Measurements from ENCODE around the gene PKDREJ. TPM values are rescaled to one million over a fixed set of nuclear protein-coding genes. Genes with fewer than 3 reads are reported as not detected.
A peak's percentile ranks its signal among the peaks of the same experiment; 100 is the strongest.
"Not testable (repeated sequence)": the region's sequence is repeated elsewhere in the genome, so short reads cannot be mapped to it uniquely, and the experiment has no call there.

The PKDREJ gene
- polyA plus RNA-seq, 1 donor = 0.58 TPM

DNA sequence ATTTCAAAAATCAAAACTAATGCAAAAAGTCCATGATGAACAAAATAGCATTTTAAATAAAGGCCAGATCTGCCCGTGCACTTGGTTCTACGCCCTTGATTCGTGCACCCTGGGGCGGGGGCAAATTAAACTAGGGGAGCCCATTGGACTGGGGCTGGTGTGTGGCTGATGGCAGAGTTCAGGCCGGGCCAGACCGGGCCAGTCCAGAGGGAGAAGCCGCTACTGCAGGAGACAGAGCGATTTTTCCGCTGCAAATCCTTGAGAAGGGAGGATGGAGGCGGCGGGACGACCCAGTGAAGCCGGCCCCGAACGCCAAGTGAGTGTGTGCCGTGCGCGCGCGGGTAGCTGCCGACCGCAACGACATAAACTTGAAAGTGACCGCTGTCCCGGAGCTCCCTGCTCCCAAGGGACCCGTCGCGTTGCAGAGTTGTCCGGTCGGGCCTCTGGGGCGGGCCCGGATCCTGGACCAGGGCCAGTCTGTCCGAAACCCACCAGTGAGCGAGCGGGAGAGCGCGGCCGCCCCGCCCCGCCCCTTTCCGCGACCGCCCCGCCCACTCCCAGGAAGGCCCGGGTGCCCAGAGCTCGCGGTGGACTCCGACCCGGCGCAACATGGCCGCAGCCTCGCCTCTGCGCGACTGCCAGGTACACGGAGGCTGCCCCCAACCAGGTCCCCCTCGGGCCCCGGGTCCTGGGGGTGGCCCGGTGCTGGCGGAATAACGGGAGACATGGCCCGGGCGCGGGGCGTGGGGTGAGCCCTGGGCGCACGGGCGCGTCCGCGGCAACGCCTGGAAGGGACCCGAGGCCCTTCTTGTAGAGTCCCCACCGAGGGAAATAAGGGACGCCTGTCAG is 4.5 kb upstream of the PKDREJ start, which contains the start of gene TTC38:
Gene TTC38, plus strand, starts transcription at position 578 of the 849 bp plus-strand sequence. Its CDS starts 32 bp downstream, at position 610.
- peak; percentile 89 for DNase-seq

DNA sequence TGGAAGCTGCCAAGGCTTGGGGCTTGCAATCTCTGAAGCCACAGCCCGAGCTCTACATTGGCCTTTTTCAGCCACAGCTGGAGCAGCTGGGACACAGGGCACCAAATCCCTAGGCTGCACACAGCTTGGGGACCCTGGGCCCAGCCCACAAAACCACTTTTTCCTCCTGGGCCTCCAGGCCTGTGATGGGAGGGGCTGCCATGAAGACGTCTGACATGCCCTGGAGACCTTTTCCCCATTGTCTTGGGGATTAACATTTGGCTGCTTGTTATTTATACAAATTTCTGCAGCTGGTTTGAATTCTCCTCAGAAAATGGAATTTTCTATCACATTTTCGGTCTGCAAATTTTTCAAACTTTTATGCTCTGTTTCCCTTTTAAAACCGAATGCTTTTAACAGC is 2.5 kb upstream of the PKDREJ start:
- DNase-seq = not testable (repeated sequence)

DNA sequence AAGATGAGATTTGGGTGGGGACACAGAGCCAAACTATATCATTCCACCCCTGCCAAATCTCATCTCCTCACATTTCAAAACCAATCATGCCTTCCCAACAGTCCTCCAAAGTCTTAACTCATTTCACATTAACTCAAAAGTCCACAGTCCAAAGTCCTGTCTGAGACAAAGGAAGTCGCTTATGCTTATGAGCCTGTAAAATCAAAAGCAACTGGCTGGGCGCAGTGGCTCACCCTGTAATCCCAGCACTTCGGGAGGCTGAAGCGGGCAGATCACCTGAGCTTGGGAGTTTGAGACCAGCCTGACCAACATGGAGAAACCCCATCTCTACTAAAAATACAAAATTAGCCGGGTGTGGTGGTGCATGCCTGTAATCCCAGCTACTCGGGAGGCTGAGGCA is 1.4 kb upstream of the PKDREJ start:
- DNase-seq = not testable (repeated sequence)

DNA sequence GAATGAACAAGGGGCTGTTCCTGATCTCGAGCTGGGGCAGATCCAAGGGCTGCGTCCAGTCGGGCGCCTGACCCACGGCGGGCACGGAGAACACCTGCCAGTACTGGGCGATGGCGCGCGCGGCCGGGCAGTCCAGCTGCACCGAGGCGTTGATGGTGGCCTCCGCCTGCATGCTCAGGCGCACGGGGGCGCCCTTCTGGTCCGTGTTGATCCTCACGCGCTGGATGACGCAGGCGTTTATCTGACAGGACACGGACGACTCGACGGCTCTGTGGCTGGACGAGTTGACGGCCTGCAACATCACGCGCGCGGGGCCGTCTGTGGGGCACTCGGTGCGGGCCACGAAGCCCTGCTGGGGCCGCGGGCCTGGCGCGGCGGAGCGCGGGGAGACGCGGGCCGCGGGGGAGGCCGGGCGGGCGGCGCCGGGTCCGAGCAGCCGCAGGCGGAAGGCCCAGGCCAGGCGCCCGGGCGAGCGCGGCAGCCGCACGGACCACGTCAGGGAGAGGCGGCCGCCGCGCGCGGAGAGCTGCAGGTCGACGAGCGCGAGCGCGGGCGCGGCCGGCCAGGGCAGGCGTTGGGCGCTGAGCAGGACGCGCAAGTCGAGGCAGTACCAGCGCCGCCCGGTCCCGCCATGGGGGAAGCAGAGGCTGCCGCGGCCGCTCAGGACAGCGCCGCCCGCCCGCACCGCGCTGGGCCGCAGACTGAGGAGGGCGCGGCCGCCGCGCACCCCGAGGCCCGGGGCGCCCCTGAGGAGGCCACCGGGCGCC is 511 bp downstream of the PKDREJ start:
- DNase-seq = no peak

DNA sequence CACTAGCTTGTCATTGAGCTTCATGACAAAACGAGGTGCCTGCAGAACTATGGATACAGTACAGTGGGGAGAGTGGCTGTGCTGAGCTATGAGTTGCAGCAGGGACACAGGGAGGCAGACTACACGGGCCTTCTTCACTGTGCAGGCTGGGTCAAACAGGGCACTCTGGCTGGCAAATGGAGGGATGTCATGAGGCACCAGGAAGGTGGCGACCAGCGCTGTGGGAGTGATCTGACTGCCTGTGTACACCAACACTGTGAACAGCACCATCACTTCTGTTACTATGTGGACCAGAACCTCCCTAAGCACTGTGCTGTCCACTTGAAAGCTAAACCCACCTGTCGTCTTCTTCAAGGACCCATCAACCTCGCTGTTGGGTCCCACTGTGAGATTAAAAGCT is 3.1 kb downstream of the PKDREJ start:
- no peak for DNase-seq

DNA sequence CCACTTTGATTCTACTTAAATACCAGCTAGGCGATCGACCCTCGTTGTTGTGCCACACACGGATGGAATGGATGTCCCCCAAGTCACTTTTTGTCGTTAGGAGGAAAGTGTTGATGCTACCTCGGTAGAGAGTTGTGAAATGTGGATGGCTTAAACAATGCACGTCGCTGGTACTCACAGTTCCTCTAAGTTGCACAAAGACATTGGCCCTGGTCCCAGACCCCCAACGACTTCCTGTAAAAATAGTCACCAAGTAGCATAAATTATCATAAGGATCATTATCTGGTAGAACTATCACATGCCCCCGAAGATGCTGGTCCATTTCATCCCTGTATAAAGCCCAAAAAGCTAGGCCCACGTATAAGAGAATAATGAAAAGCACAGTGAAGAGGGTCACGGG is 3.8 kb downstream of the PKDREJ start:
- no peak for DNase-seq

DNA sequence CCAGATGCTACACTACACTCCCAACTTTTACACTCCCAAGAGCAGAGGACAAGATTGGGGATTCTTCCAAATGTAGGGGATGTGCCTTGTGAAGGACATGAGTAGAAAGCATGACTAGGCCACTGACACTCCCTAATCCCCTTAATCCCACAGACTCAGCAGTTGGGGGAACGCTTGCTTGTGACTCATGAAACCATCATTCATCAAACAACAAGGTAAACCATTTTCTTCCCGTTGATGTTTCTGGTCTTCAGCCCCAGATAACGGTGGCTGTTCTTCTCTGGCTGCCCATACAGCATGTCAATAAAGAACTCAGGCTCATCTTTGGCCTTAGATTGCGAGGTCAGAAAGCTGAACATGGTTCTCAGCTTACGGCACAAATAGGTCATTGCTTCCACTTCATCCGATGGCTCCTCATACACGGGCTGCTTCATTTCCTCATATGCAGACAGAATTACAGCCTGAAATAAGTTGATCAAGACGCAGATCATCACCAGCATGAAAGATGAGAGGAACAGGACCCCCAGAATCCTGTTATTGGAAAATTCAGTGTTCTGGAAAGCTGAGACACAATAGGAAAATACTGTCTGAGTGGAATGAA is 6.7 kb downstream of the PKDREJ start:
- DNase-seq = no peak

DNA sequence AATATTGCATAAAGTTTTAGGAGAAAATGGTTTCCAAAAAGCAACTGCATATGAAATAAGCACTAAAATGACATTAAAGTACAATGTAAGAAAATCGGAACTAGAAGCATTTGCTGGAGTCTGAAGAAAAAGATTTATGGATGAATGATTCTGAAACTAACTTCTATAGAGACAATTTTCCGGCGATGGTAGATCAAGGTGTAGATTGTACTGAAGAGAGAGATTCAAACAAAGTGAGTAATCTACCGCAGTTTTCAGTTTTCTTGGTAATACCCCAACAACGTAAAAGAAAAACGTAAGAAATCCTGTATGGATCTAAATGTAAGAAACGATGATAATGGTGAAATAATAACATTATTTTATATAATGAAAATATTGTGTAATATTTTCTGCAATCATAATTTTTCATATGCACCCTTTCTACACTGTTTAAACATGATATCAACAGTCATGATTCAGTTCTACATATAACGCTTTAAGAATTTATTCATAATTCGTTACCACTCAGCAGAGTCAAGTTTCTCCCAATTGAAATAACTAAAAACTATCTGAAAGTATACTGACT is 11.2 kb downstream of the PKDREJ start:
- no peak for DNase-seq

DNA sequence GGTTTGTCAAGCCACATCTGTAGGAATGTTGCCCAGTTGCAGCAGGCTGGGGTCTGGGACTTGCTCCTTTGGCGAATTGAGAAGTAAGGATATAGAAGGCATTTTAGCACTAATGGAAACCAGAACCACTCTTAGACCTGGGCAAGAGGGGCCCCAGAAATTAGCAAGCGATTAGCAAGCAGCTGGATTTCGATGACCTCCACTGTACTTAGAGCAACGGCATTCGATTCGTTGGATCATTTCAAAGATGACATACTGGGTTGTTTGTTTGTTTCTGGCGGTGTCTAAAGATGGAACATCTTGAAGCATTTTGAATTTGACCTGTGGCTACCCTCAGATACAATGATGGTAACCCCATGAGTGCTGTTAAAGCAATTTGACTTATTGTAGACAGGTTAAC is 11.9 kb downstream of the PKDREJ start:
- DNase-seq = no peak

DNA sequence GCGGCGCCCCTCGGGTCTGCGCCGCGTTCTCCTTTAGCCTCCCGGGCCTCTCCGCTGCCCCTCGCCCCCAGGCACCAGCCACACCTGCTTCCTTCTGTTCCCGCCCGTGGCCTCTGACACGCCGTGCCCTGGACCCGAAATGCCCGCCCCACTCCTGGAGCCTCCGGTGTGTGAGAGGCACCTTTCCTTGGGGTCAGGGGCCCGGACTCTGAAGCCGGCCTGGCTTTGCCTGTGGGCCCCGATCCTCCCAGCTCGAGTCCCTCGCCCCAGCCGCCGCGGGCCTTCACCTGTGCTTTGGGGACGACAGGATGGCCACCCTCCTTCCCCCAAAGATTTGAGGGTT is 12.4 kb downstream of the PKDREJ start:
- no peak for DNase-seq

DNA sequence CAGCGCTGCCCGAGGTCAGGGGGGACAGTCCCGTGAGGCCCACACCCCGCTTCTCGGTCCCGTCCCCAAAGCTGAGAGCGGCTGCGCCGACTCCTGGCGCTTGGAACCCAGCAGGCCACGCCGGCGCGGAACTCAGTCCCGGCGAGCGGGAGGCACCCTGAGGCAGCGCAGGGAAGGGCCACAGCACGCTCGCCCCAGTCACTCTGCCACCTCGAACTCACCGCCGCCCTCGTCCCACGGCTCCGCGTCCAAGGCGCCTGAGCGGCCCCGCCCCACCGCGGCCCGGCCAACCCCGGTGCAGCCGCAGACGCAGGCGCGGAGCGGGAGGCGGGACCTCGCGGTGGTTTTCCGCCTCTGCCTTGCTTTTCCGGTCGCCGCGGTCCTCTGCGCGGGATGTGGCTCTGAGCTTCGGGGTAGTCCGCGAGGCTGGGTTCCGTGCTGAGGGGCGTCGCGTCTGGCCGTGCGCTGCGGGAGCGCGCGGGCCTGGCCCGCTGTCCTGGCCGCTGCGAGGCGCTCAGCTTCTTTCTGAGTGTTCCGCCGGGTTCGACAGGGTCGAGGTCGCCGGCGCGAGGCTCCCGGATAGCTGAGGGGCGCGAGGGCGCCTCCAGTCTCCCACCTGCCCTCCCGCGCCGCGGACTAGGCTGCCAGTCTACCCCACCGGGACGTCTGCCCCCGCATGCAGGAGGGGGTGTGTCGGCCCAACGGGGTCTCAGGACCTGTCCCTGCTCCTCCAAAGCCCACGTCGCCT is 12.9 kb downstream of the PKDREJ start, which contains the start of gene CDPF1:
Gene CDPF1, minus strand, starts transcription at position 259 of the 748 bp plus-strand sequence. CDS start 2,009 bp downstream, outside the sequence.
- peak; percentile 92 for DNase-seq

DNA sequence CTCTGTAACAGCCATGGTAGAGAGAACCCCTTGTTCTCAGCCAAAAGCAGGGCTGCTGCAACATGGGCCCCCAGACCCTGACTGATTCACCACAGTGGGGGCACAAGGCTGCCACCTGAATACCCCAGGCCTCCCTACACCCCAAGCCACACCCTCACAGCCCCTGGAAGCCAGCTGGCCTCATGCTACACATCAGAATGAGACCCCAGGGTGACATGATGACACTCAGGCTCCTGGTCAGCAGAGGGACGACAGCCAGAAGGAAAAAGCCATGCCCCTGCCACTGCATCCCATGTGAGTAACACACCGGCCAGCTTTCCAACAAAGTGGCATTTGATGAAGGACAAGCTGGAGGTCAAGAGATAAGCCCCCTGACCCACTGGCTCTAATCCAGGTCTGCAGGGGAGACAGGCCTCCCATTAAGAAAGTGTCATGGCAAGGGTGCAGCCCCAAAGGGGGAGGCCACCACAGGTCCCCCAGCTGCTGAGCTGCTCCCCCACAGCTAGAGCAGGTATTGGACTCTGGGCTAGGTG is 15.6 kb downstream of the PKDREJ start:
- DNase-seq = no peak

DNA sequence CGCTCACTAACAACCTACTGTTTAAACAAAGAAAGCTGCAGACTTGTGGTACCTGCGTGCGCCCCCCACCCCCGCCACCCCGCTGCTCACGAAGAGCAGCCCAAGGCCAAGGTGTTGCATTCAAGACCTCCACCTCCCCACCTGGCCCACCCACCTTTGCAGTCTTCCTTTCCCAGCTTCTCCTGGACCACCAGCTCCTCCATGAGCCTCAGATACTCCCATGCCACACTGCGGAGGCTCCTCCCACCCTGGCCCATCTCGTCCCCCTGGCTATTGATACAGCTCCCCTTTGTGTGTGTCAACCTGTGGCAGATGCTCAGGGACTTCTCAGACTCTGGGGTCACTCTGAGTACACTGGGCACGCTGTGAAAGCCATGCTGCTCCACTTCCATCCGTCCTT is 17.0 kb downstream of the PKDREJ start:
- DNase-seq = no peak

DNA sequence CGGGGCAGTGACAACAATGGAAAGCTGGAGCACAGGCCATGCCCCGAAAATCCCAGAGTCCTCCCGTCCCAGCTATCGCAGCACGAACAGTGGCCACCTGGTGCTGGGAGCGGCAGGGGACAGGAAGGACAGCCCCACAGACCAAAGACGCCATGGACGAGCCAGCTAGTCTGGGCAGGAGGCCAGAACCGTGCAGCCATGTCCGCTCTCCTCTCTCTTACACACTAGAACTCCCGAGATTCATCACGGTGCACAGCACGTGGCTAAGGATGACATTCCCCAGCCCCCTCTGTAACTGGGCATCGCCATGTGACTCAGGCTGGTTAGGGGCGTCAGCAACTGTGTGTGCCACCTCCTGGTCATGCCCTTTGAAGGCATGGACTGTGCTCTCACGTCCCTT is 17.6 kb downstream of the PKDREJ start:
- peak; percentile 68 for DNase-seq

DNA sequence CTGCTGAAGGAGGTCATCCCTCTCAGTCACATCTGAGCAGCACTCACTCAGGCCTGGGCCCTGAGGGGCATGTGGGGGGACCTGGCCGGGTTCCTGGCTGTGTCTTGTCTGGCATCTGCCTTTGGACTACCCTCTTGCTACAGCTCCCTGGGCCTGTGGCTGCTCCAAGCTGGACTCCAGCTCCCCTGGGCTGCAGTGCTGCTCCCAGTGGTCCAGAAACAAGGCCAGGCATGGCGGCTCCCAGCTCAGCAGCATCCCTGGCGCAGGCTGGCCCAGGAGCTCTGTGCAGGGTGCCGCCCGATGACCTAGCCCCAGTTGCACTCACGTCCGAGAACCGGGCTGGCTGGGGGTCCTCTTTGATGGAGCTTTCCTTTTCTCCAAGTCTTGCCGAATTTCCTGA is 18.4 kb downstream of the PKDREJ start:
- no peak for DNase-seq

DNA sequence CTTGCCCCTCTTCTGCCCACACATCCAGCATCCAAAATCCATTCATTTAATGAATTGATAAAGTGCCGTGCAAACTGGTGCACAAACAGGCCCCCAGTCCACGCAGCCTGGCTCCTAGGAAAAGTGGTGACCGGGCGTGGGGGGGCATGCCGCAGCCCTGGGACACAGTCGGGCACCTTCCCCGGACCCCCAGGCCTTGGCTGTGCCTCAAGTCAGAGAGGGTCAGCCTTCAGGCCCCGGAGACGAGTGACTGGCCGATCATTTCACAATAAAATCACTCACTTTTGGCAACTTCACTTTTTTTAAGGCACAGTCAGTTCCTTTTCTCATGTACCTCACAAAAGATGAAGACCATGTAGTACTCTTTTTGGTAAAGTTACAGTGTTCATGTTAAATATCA is 21.1 kb downstream of the PKDREJ start:
- DNase-seq = no peak

DNA sequence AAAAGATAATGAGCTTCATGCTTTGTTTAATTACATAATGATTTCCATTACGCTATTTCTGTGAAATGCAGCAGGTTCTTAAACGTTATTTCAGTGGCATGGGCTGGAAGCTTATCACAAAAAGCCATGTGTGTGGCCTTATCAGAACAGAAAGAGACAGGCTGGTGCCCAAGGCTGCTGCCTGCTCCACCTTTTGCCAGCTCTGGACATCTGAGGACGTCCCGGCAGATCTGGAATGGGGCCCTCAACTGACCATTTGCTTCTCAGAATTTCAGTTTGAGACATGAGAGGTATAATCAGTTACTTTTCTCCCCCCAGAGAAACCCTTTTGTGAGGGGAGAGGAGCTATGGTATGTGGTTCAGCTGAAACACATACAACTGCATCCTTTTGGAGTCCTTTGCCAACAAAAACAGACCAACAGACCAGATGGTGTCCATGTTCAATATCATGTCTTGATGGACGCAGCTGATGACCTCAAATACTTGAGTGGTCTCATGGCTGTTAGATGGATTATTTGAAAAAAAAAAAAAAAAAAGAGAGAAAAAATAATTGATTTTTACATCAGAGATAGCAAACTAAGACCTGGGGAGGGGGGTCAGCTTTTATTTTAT is 21.6 kb downstream of the PKDREJ start:
- no peak for DNase-seq

DNA sequence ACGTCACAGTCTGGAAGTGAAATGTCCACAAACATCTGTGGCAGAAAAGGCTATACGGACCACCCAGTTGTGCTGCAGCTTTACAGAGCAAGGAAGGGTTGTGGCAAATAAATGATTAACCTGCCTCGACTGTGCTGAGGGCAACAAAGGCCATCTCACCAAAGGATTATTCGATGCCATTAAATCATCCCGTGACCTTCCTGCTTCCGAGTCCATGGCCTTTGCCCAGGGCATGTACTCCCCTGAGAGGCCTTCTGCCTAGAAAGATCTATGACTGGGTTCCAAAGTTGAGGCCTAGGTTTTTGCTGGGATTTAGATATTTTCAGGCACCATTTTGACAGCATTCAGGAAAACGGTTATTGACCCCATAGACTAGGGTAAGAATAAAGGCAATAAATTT is 22.2 kb downstream of the PKDREJ start:
- no peak for DNase-seq

DNA sequence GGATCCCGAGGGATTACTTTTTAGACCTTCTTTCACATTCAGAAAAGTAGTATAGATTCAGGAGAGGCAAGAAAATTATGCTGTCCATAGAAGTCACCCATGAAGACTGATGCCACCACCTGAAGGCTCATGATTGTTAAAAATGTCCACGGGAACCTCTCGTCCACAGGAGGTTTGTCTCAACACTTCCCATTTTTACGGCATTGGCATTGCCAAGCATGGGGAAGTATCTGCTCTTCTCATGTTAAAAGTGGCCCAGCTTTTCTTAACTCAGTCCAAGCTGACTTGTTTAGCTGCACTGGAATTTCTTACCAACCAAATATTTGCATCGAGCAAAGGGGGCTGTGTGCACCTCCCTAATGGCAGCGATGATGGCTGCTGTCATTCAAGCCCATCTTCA is 22.6 kb downstream of the PKDREJ start:
- no peak for DNase-seq

DNA sequence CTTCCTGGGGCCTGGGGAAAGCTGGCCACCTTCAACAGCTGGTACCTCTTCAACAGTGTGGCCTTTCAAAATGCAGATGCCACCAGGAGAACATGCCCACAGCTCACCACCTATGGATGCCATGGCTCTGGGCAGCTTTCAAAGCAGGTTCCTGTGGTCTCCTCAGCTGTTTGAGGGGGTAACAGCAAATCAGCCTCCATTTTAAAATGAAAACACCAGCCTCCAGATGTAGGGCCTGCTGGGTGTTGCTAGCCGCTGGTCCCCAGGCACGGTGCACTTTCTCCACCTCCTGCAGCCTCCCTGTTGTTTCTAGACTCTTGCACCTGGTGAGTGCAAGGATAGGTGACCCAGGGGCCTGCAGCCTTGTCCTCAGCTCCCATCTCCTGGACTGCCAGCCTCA is 23.1 kb downstream of the PKDREJ start:
- DNase-seq = no peak

DNA sequence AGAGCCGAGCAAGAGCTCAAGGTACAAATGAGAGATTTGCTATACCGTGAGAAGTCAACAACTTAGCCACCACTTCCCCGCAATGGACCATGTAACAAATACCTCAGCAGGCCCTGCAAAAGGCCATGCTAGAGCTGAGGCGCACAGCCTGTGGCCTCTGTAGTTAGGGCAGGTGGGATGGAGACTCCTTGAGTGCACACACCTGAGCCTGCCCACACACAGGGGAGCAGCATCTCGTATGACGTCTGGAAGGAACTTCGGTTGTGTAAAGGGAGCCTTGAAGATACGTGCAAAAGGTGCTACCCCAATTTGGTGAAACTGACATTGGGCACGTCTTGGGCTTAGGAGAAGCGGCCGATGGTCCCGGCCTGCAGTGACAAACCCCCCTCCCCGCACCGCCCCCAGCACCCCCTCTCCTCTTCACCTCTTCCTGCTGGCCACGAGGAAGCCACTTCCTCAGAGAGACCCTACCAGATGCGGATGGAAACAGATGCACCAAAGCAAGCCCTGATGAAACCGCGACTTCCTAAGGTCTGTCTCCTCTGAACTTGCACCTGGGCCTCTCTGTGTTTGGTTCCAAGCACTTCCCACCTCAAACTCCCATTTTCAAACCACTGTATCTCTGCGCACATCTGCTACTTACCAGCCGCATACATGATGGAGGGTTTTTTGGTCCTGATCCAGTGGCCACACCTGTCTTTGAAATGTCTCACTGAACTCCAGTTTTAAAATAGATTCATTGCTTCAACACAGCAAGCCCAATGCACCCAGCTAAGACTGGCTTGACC is 23.7 kb downstream of the PKDREJ start:
- DNase-seq = no peak

All from hindlimb muscle (tissue), 1 donor.